CD4-positive, alpha-beta T cell treated with Interleukin-12 subunit alpha and Interleukin-12 subunit beta, for 1 hour (primary cell): ENCODE measurements around the gene DDX42.
A peak's percentile ranks its signal among the peaks of the same experiment; 100 is the strongest.
"Not testable (repeated sequence)": the region's sequence is repeated elsewhere in the genome, so short reads cannot be mapped to it uniquely, and the experiment has no call there.

Experiments used
- DNase-seq: peaks from one replicate; pipeline ENCODE4 v3.0.0-alpha.2; 2020

Gene DDX42

GRCh38 chr17:63842540-63843386, 68.8 kb downstream of the DDX42 start, which contains the start of gene SMARCD2:
TSS of gene SMARCD2 (minus strand) at chr17:63842685. CDS start at chr17:63842674, 11 bp downstream.
- peak; percentile 99 for DNase-seq

- DNase-seq = peak; percentile 47
Measured at GRCh38 chr17:63843387-63843888, 69.5 kb downstream of the DDX42 start.

GRCh38 chr17:63843910-63844677, 70.1 kb downstream of the DDX42 start:
- no peak for DNase-seq

- no peak for DNase-seq
Measured at GRCh38 chr17:63845509-63845908, 71.5 kb downstream of the DDX42 start.

- DNase-seq = no peak
Measured at GRCh38 chr17:63847525-63848249, 73.7 kb downstream of the DDX42 start.

- DNase-seq = peak; percentile 94
Measured at GRCh38 chr17:63848834-63849689, 75.1 kb downstream of the DDX42 start.

- no peak for DNase-seq
Measured at GRCh38 chr17:63850401-63850800, 76.4 kb downstream of the DDX42 start.

- DNase-seq = no peak
Measured at GRCh38 chr17:63853260-63853659, 79.3 kb downstream of the DDX42 start.

GRCh38 chr17:63854709-63855108, 80.7 kb downstream of the DDX42 start:
- no peak for DNase-seq

GRCh38 chr17:63855185-63855584, 81.2 kb downstream of the DDX42 start:
- DNase-seq = no peak

- DNase-seq = not testable (repeated sequence)
Measured at GRCh38 chr17:63856425-63856824, 82.5 kb downstream of the DDX42 start.

- DNase-seq = no peak
Measured at GRCh38 chr17:63859257-63859656, 85.3 kb downstream of the DDX42 start.

- not testable (repeated sequence) for DNase-seq
Measured at GRCh38 chr17:63866625-63867024, 92.7 kb downstream of the DDX42 start.
